GM18517 (cell line): Measurements from ENCODE around the gene TMEM131.
"Not testable (repeated sequence)": the region's sequence is repeated elsewhere in the genome, so short reads cannot be mapped to it uniquely, and the experiment has no call there.

ENCODE experiments used
- ATAC-seq: cut with Tn5 transposase; IDR thresholded peaks from one replicate; pipeline ENCODE4 v1.9.1; 2021; ENCODE audit warnings: mild to moderate bottlenecking, moderate library complexity; ENCODE audit not compliant: unreplicated experiment

Gene TMEM131

GRCh38 chr2:97871096-97871780 is 124.5 kb downstream of the TMEM131 start:
- ATAC-seq: no peak

GRCh38 chr2:97870396-97870843 is 125.3 kb downstream of the TMEM131 start:
- peak; percentile 97 for ATAC-seq

DNA sequence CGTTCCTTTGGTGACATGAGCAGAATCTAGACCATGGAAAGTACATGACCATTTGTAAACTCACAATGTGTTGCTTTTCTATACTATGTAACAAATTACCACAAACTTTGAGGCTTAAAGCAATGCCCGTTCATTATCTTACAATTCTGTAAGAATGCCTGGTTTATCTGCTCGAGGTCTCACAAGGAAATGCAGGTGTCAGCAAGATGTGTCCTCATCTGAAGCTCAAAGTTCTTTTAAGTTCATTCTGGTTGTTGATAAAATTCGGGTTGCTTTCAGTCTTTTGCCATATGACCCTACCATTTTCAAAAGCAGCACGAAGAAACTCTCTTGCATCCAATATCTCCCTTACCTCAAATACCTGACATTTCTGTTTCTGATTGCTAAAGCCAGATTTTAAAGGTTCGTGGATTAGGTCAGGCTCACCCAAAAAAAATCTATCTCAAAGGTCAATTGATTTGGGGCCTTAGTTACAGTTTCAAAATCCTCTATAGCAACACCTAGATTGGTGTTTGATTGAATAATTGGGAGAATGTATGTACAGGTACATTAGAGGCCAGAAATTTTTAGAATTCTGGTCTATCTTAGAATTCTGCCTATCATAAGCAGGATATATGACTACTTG is 125.9 kb downstream of the TMEM131 start:
- no peak for ATAC-seq

DNA sequence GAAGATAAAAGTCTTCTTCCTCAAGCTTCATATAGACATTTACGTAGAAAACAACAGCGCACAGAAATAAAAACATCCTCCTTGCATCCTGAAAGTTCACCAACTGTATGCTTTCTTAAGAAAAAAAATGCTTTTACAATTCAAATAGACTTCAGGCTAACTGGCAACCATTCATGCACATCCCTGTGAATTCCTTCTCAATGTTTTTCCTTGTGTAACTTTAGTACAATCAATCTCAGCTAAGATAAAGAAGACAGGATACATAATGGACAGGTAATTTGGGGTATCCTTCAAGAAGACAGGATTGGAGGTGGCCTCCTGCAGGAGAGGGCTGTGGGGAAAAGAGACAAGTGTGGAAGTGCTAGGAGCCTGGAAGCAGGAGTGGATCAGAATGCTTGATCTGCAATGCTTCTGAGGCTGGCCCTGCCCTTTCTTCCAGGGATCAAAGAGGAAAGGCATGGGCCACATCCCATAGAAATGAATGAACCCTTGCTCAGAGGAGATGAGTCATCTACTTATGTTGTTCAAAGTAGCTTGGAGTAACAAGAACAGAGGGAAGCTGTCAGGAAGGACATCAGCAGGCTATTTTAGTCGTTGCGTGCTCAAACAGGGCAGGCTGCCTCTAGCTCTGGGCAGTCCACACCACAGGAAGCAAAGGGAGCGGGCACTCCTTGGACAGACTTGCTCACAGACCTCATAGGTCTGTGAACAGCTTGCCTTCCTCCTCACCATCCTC is 126.6 kb downstream of the TMEM131 start:
- no peak for ATAC-seq

GRCh38 chr2:97863829-97864228 is 131.9 kb downstream of the TMEM131 start:
- ATAC-seq: no peak

- no peak for ATAC-seq
These were observed 134.6 kb downstream of the TMEM131 start for GRCh38 chr2:97861177-97861576.

DNA sequence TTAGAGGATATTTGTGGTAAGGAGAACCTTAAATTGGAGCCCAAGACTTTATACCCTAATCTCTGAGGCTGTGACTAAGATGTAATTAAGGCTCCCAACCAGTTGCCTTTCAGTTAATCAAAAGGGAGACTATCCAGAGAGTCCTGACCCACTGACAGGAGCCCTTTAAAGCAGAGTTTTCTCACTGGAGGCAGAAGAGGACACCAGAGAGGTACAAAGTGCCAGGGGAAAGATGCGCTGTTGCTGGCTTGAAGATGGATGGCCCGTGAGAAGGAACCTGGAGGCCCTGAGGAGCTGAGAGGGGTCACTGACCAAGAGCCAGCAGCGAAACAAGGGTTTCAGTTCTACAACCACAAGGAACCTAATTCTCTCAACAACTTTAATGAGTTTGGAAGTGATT is 137.3 kb downstream of the TMEM131 start:
- ATAC-seq: no peak

DNA sequence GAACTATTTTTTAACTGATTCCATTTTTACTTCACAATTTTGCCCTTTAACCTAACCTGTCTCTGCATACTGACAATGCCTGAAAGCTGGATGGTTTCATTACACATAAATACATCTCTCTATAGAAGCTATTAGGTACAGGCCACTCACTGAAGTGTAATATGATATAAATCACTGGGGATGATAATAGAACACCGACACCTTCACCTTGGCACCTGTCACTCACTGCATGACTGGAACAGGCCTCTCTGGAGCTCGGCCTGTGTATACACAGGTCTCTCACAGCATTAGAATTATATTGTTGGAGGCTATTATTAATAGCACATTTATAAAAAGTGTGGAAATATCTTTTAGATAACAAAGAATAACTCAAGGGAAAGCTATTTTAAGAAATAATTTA is 138.2 kb downstream of the TMEM131 start:
- ATAC-seq: no peak

DNA sequence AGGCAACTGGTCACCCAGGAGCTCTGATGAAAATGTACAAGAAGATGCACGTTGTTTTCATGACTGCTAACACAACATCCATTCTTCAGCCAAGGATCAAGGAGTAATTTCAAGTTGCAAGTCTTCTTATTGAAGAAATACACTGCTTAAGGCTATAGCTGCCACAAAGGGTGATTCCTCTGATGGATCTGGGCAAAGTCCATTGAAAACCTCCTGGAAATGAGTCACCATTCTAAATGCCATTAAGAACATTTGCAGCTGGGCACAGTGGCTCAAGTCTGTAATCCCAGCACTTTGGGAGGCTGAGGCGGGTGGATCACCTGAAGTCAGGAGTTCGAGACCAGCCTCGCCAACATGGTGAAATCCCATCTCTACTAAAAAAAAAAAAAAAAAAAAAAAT is 142.7 kb downstream of the TMEM131 start:
- ATAC-seq: not testable (repeated sequence)

- ATAC-seq: no peak
These were observed 144.6 kb downstream of the TMEM131 start for GRCh38 chr2:97851172-97851571.

DNA sequence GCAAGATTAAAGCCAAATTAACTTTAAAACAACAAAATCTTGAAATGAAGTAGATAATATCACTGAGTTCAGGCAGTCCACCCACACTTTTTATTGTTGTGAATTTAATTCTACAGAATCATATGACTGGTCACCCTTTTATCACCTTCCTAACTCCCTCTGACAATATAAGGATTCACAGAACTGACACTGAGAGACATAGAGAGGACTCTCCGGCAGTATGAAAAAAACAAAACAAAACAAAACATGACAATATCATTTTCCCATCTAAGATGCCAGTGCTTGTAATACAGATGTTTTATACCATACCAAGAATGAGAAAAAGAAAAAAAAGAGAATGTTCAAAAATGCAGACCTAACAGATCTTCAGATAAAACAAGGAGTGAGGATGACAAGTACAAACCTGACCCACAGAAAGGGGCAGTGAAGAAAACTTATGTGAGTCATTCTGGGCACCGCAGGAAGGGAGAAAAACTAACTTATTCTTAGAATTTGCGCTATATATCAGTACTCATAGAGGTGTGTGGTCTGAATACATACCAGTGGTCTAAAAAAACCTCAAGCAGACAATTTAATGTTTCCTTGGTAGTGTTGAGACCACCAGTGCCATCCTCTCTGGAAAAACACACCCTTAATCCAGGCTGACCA is 145.7 kb downstream of the TMEM131 start:
- no peak for ATAC-seq

- no peak for ATAC-seq
These were observed 147.4 kb downstream of the TMEM131 start for GRCh38 chr2:97848306-97848705.

- not testable (repeated sequence) for ATAC-seq
These were observed 149.0 kb downstream of the TMEM131 start for GRCh38 chr2:97846716-97847115.

DNA sequence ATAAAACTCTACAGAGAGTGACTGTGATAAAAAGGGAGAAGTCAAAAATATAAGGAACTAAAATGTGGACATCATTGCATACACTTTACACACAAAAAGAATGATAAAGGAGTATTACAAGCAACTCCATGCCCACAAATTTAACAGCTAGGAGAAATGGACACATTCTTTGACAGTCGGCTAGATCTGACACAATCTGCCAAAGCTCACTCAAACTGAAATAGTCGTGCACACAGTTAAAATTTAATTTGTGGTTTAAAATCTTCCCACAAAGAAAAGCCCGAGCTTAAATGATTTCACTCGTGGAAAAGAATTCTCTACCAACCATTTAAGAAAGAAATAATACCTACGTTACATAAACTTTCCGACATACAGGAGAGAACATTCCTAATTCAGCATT is 149.9 kb downstream of the TMEM131 start:
- no peak for ATAC-seq

- no peak for ATAC-seq
These were observed 150.6 kb downstream of the TMEM131 start for GRCh38 chr2:97845133-97845532.

- no peak for ATAC-seq
These were observed 151.4 kb downstream of the TMEM131 start for GRCh38 chr2:97844311-97844859.

GRCh38 chr2:97840198-97840597 is 155.6 kb downstream of the TMEM131 start:
- ATAC-seq: no peak

DNA sequence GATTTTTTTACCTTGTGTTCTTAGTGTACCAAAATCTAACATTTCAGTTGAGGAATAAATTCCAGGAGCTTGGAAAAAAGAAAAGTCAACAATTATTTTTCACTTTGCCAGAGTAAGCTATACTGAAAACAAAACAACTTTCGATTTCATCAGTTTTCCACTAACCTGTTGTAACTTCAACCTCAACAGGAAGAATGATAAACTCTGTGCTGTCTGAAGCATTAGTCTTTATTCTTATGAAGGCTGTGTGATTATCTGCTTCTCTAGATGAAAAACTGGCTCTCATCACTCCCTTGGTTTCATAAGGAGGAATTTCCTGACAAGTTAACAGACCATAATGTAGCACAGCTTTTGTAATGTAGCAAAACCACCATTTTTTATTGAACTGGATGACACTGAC is 161.1 kb downstream of the TMEM131 start:
- ATAC-seq: no peak

GRCh38 chr2:97831121-97831520 is 164.6 kb downstream of the TMEM131 start:
- ATAC-seq: no peak

DNA sequence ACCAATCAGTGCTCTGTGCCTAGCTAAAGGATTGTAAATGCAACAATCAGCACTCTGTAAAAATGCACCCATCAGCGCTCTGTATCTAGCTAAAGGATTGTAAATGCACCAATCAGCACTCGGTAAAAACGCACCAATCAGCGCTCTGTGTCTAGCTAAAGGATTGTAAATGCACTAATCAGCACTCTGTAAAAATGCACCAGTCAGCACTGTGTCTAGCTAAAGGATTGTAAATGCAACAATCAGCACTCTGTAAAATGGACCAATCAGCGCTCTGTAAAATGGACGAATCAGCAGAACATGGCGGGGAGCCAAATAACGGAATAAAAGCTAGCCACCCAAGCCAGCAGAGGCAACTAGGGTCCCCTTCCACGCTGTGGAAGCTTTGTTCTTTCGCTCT is 166.5 kb downstream of the TMEM131 start:
- not testable (repeated sequence) for ATAC-seq

DNA sequence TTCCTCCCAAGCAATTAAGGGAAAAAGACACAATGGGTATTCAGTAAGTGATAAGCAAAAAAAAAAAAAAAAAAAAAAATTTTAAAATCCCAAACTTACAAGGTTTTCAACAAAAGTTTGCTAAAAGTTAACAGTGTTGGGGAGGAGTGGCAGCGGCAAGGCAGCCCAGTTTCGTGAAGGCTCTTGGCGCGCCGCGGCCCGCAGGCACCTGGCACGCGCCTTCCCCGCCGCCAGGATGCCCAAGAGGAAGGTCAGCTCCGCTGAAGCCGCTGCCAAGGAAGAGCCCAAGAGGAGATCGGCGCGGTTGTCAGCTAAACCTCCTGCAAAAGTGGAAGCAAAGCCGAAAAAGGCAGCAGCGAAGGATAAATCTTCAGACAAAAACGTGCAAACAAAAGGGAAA is 168.7 kb downstream of the TMEM131 start:
- not testable (repeated sequence) for ATAC-seq
